Esophagus squamous epithelium (tissue), 5 donors: ENCODE results near the gene TSEN34. TPM values are rescaled to one million over a fixed set of nuclear protein-coding genes. Genes with fewer than 3 reads are reported as not detected.

Experiments
- DNase-seq: peaks from one replicate; lab custom pipeline; 2025; lab: John Stamatoyannopoulos, UW
- H3K27ac ChIP-seq, 4 donors: fragments of 200-600 bp; sonication (generic); one replicate each; pipeline ENCODE4 v1.5.1; 2016 to 2019; ENCODE audit warnings: mild to moderate bottlenecking in 1 of 4
- H3K27me3 ChIP-seq, 4 donors: fragments of 200-600 bp; sonication (generic); 1 replicate in 3 of 4; 2 replicates in 1 of 4; pipeline versions ENCODE4 v1.5.1 to v1.6.0; 2017 to 2021; ENCODE audit warnings: antibody characterized with exemption in 1 of 4
- H3K36me3 ChIP-seq, 3 donors: fragments of 200-600 bp; sonication (generic); one replicate each; pipeline ENCODE4 v1.5.1; 2016 to 2019
- H3K4me1 ChIP-seq, 3 donors: fragments of 200-600 bp; sonication (generic); one replicate each; pipeline ENCODE4 v1.5.1; 2017 to 2019
- H3K4me3 ChIP-seq, 4 donors: fragments of 200-600 bp; sonication (generic); 1 replicate in 3 of 4; 2 replicates in 1 of 4; pipeline ENCODE4 v1.5.1; 2016 to 2019; ENCODE audit warnings: mild to moderate bottlenecking in 2 of 4, moderate library complexity in 1 of 4
- H3K9me3 ChIP-seq, 3 donors: fragments of 200-600 bp; sonication (generic); one replicate each; pipeline ENCODE4 v1.5.1; 2016 to 2019
- POLR2A ChIP-seq, 4 donors: fragments of 450-650 bp; IDR thresholded peaks; one replicate each; pipeline ENCODE4 v1.6.1; 2017; ENCODE audit warnings: antibody characterized with exemption in 4 of 4, mild to moderate bottlenecking in 4 of 4, moderate library complexity in 3 of 4
- WGBS, 2 donors: methylation state at CpG; one replicate each; pipeline ENCODE4 v1.1.5; 2018; 5-methylcytosine and 5-hydroxymethylcytosine counted together
- intact Hi-C: fragments of 100-400 bp; cut with DNase I; formaldehyde crosslinking; loops from one replicate; pipeline ENCODE4 v1.15.0; 2022
- total RNA-seq, 4 donors: library from RNA; depleted of rRNA; stranded (reverse); fragments of >200 nt; gene quantifications; one replicate each; pipeline ENCODE4 v1.1.0, GENCODE V29; 2016
- TF ChIP-seq, protein P1 (sequence below), 6 experiments: fragments of 450-650 bp in 4 of 6; fragments of 200-600 bp in 2 of 6; sonication (generic) in 2 of 6; IDR thresholded peaks; one replicate each; pipeline ENCODE4 v1.5.1; 2016 to 2019; ENCODE audit warnings: antibody characterized with exemption in 6 of 6, mild to moderate bottlenecking in 4 of 6, moderate library complexity in 4 of 6
- donor health status: DM: yes; HTN: yes; CAD: no.

Gene TSEN34
- total RNA-seq, 4 donors from 2014 or later: 56.1 to 70.9 (median 64.4) TPM

DNA sequence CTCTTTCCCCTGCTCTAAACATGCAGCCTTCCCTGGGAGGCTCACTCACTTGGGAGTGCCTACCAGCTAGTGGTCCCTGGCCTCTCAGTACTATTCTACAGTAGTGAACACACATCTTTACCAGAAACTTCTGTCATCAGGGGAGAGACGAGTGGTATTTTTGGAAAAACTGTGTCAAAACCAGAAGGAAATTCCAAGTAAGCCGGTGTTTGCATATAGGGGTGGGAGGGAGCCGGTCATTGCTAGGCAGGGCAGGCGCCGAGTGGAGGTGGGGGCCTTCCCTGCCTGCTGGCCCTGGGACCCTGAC is 16.5 kb downstream of the TSEN34 start:
- no peaks in the 10 kb centered on the region for H3K27me3 ChIP-seq
- no peaks in the 10 kb centered on the region for H3K9me3 ChIP-seq
- intact Hi-C loops: no loop called here
- peak overlapping the region in 3 of 4 donors; percentile 22 to 92 (median 76) for H3K27ac ChIP-seq
- H3K36me3 ChIP-seq: peaks cover 34 to 64% (median 37%) of the 10 kb centered on the region in 3 donors
- H3K4me1 ChIP-seq: peaks cover 36 to 82% (median 63%) of the 10 kb centered on the region in 3 donors
- 42 to 58% methylated on average over 5 of the region's 5 CpGs for WGBS, 2 donors
- peak overlapping the region in 1 of 4 donors; percentile 35 for H3K4me3 ChIP-seq
- TF ChIP-seq, protein P1, sequence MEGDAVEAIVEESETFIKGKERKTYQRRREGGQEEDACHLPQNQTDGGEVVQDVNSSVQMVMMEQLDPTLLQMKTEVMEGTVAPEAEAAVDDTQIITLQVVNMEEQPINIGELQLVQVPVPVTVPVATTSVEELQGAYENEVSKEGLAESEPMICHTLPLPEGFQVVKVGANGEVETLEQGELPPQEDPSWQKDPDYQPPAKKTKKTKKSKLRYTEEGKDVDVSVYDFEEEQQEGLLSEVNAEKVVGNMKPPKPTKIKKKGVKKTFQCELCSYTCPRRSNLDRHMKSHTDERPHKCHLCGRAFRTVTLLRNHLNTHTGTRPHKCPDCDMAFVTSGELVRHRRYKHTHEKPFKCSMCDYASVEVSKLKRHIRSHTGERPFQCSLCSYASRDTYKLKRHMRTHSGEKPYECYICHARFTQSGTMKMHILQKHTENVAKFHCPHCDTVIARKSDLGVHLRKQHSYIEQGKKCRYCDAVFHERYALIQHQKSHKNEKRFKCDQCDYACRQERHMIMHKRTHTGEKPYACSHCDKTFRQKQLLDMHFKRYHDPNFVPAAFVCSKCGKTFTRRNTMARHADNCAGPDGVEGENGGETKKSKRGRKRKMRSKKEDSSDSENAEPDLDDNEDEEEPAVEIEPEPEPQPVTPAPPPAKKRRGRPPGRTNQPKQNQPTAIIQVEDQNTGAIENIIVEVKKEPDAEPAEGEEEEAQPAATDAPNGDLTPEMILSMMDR (IDR thresholded peaks at IDR 0.05): no peak
- TF ChIP-seq POLR2A (IDR thresholded peaks at IDR 0.05): no peak
- no peak for DNase-seq

DNA sequence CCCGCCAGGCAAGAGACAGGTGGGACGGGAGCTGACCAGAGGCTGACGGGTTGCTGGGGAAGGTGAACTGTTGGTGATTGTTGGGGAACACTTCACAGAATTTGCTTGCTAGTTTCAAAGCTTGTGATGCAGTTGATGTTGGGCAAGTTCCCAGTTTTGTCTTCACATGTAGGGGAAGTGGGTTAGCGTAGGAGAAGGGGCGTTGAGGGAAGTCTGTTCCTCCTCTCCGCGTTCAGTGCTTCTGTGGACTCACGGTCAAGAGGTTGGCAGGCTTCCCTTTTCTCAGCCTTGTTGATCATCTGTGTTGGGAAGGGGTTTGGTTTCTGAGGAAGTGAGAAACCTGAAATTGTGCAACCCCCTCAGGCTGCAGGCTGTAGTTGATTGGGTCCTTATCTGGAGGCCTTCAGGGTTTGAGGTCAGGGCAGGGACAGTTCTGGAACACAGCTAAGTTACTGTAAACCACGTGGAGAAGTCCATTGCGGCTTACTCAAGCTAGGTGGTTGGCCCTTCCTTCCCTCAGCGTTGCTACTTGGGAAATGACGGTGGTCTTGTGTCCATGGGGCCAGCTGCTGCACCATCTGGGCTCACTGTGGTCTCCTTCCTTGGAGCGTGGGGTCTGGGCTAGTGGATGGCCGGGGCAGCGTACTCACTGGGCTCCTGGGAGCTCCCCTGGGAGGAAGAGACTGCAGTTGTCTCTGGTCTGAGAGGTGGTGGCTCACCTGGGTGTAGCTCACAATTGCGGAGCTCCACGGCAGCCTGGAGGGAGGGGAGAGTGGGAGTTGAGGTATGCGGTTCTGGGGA is 17.1 kb downstream of the TSEN34 start:
- Histone ChIP-seq H3K27ac (peak overlapping the region; percentile 26 to 92 (median 60)), H3K27me3 (no peaks in the 10 kb centered on the region), H3K4me3 (peak overlapping the region in 1 of 4 donors; percentile 35), H3K4me1 (peaks cover 31 to 77% (median 57%) of the 10 kb centered on the region in 3 donors), H3K36me3 (peaks cover 29 to 58% (median 34%) of the 10 kb centered on the region in 3 donors), H3K9me3 (no peaks in the 10 kb centered on the region)
- peak in 2 of 4 donors; percentile 15 to 26 for TF ChIP-seq POLR2A (IDR thresholded peaks at IDR 0.05)
- TF ChIP-seq, protein P1 (IDR thresholded peaks at IDR 0.05): no peak
- intact Hi-C loops: no loop called here
- DNase-seq: no peak
- WGBS, 2 donors: 44 to 77% methylated on average over 9 to 12 of the region's 18 CpGs

DNA sequence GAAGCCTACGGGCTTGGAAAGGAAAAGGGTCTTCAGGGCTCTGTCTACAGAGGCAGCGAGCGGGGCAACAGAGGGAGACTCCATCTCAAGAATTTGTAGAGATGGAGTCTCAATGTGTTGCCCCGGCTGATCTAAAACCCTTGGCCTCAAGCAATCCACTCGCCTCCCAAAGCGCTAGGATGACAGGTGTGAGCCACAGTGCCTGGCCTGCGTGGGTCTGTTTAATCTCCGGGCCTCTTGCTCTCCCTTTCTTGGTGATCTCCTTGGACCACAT is 17.6 kb downstream of the TSEN34 start:
- DNase-seq: no peak
- TF ChIP-seq, protein P1 (IDR thresholded peaks at IDR 0.05): no peak
- TF ChIP-seq POLR2A (IDR thresholded peaks at IDR 0.05): no peak

DNA sequence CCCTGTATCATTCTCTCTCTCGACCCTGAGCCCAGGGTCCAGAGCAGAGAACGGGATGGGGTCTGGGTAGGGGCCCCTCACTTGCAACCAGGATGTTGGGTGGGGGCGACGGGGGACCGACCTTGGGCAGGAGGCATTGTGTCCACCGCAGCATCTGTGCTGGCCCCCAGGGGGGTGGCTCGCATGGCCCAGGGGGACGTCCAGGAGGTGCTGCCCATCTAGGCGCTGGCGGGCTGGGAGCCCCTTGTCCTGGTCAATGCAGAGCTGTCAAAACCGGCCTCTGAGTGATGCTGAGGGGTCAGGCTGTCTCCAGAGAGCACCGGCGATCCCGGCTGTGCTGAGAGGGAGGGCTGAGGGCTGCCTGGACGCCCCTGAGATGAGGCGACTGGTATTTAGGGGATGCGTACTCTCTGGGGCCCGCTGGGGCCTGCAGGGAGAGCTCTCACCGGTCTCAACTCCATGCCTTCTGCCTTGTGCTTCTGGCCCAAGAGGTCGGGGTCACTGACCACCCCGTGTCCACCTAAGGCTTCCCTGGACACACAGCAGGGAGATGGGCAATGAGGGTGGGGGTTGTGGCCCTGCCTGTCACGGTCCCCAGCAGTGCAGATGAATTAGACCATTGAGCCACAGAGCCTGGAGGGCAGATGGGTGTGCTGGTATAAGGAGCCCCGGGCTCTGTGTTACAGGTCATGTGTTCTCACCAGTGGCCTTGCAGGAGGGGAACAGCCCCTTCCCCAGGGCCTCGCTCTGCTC is 18.1 kb downstream of the TSEN34 start:
- H3K9me3 ChIP-seq: no peaks in the 10 kb centered on the region
- TF ChIP-seq, protein P1 (IDR thresholded peaks at IDR 0.05): no peak
- TF ChIP-seq POLR2A (IDR thresholded peaks at IDR 0.05): no peak
- peak overlapping the region in 1 of 4 donors; percentile 21 for H3K4me3 ChIP-seq
- 44 to 50% methylated on average over 2 to 4 of the region's 24 CpGs for whole genome bisulfite sequencing, 2 donors
- peaks cover 22 to 48% (median 31%) of the 10 kb centered on the region in 3 donors for H3K36me3 ChIP-seq
- peaks cover 27 to 66% (median 48%) of the 10 kb centered on the region in 3 donors for H3K4me1 ChIP-seq
- peak overlapping the region; percentile 26 to 92 (median 76) for H3K27ac ChIP-seq
- H3K27me3 ChIP-seq: no peaks in the 10 kb centered on the region
- no peak for DNase-seq
- intact Hi-C loops: no loop called here

More for the DNA sequence above, 17.6 kb downstream of the TSEN34 start:
- WGBS, 2 donors: 38 to 55% methylated on average over 4 to 6 of the region's 8 CpGs
- intact Hi-C loops: no loop called here
- no peaks in the 10 kb centered on the region for H3K27me3 ChIP-seq
- peak overlapping the region; percentile 26 to 92 (median 60) for H3K27ac ChIP-seq
- H3K9me3 ChIP-seq: no peaks in the 10 kb centered on the region
- peak overlapping the region in 1 of 4 donors; percentile 21 for H3K4me3 ChIP-seq
- peaks cover 23 to 53% (median 31%) of the 10 kb centered on the region in 3 donors for H3K36me3 ChIP-seq
- peaks cover 27 to 71% (median 52%) of the 10 kb centered on the region in 3 donors for H3K4me1 ChIP-seq
